HG03139 (cell line): Measurements from ENCODE around the gene SH3GL1.
"Not testable (repeated sequence)": the region's sequence is repeated elsewhere in the genome, so short reads cannot be mapped to it uniquely, and the experiment has no call there.

Experiments used
- ATAC-seq: cut with Tn5 transposase; IDR thresholded peaks from one replicate; pipeline ENCODE4 v1.9.1; 2021; ENCODE audit not compliant: unreplicated experiment

The SH3GL1 gene

GRCh38 chr19:4345342-4346019 lies 54.9 kb downstream of the SH3GL1 start:
- ATAC-seq = no peak

- peak; percentile 38 for ATAC-seq
Observed at GRCh38 chr19:4343370-4344307, 56.7 kb downstream of the SH3GL1 start, which contains the start of gene MPND. Gene MPND (plus strand): TSS chr19:4343562. CDS start chr19:4343594, 32 bp downstream.

- ATAC-seq = peak; percentile 81
Observed at GRCh38 chr19:4342615-4343369, 57.6 kb downstream of the SH3GL1 start.

- ATAC-seq = no peak
Observed at GRCh38 chr19:4342314-4342614, 58.1 kb downstream of the SH3GL1 start.

- ATAC-seq = no peak
Observed at GRCh38 chr19:4338441-4339355, 61.6 kb downstream of the SH3GL1 start, which contains the start of gene STAP2. Gene STAP2 (minus strand): TSS chr19:4338827. CDS start chr19:4338753, 74 bp downstream.

- ATAC-seq = no peak
Observed at GRCh38 chr19:4337906-4338440, 62.4 kb downstream of the SH3GL1 start.

GRCh38 chr19:4334929-4335570 lies 65.3 kb downstream of the SH3GL1 start:
- no peak for ATAC-seq

- ATAC-seq = no peak
Observed at GRCh38 chr19:4329858-4330257, 70.5 kb downstream of the SH3GL1 start.

DNA sequence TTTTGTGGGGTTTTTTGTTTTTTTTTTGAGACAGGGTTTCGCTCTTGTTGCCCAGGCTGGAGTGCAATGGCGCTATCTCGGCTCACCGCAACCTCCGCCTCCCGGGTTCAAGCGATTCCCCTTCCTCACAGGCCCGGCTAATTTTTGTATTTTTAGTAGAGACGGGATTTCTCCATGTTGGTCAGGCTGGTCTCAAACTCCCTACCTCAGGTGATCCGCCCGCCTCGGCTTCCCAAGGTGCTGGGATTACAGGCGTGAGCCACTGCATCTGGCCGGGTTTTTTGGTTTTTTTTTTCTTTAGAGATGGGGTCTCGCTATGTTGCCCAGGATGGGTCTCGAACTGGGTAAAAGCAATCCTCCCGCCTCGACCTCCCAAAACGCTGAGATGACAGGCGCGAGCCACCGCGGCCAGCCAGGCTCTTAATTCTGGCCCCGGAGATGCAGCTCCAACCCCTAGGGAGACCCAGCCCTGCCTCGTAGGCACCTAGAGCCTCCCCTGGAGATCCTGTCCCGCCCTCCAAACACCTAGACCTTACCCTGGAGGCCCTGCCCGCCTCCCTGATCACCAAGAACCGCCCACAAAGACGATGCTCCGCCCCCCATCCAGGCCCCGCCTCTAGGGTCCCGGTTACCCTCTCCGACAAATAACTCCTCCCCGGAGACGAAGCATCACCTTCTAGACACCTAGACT lies 71.2 kb downstream of the SH3GL1 start:
- ATAC-seq = not testable (repeated sequence)

- peak; percentile 66 for ATAC-seq
Observed at GRCh38 chr19:4328243-4328990, 71.9 kb downstream of the SH3GL1 start.

- ATAC-seq = no peak
Observed at GRCh38 chr19:4327877-4328242, 72.5 kb downstream of the SH3GL1 start.

GRCh38 chr19:4327252-4327876 lies 73.0 kb downstream of the SH3GL1 start:
- no peak for ATAC-seq

- ATAC-seq = no peak
Observed at GRCh38 chr19:4326837-4327251, 73.5 kb downstream of the SH3GL1 start.

DNA sequence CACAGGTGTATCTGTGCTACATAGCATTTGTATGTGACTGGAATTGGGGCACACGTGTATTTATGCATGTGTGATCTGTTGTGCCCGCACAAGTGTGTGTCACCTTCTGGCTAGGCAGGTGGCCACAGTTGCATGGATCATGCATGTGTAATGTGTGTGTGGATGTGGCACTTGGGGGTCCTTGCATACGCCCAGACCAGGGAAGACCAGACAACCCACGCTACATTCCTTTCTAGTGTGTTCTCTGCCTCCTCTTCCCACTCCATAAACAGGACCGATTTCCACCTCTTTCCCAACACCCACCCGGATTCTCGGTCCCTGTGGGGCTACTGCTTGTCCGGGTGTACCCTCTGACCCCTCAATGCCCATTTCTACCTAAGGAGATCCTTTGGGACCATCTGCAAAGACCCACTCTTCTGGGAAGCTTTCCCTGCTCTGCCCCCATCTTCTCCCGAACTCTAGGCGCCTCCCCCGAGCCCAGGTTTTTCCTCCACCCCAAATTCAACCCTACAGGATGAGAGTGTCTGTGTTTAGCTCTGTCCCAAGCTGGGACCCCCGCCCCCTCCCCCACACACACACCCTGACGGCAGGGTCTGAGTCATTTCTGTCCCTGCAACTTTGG lies 74.0 kb downstream of the SH3GL1 start:
- ATAC-seq = no peak

DNA sequence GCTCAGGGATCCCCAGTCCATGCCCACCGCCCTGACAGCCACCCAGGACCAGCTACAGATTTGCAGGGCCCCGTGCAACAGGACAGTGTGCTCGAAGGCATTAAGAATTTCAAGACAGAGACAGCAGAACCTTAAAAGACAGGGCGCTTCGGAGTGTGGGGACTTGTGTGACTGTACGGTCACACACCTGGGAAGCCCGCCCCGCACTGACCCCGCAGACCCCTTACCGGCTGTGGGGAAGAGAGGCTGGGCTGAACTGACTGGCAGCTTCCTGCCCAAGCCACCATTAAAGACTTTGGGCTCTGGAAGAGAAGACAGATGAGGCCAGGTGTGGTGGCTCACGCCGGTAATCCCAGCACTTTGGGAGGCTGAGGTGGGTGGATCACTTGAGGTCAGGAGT lies 76.1 kb downstream of the SH3GL1 start:
- no peak for ATAC-seq

DNA sequence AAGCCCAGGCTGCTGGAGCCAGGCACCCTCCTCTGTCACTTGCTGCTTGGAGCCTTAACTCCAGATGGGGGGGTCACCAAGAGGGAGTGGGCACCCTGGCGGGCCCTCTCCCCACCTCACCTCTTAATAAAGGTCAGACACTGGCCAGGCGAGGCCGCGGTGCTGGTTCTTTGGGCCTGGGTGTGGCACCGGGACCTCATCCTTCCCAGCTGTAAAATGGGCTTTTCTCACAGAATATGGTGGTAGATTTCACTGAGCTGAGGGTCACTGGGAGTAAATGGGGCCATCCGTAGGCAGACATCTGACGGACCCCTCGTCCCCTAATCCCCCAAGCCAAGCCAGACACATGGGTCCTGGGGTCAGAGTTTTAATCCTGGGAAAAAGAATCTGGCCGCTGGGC lies 76.7 kb downstream of the SH3GL1 start:
- ATAC-seq = no peak

GRCh38 chr19:4322942-4323665 lies 77.2 kb downstream of the SH3GL1 start:
- ATAC-seq = no peak
